HG03097 (cell line): Measurements from ENCODE around the gene C1orf167.
A peak's percentile ranks its signal among the peaks of the same experiment; 100 is the strongest.

Experiments used
- ATAC-seq: cut with Tn5 transposase; IDR thresholded peaks from one replicate; pipeline ENCODE4 v1.9.1; 2021; ENCODE audit not compliant: unreplicated experiment, low FRiP score

C1orf167 gene

GRCh38 chr1:11831945-11832725, 70.1 kb downstream of the C1orf167 start:
- no peak for ATAC-seq

GRCh38 chr1:11833497-11833896, 71.5 kb downstream of the C1orf167 start:
- no peak for ATAC-seq

GRCh38 chr1:11833900-11834299, 71.9 kb downstream of the C1orf167 start:
- ATAC-seq: no peak

GRCh38 chr1:11835441-11836225, 73.6 kb downstream of the C1orf167 start:
- no peak for ATAC-seq

- ATAC-seq: no peak
Measured at GRCh38 chr1:11836955-11837766, 75.2 kb downstream of the C1orf167 start.

- no peak for ATAC-seq
Measured at GRCh38 chr1:11837767-11838348, 75.9 kb downstream of the C1orf167 start.

GRCh38 chr1:11838349-11839272, 76.6 kb downstream of the C1orf167 start:
- peak; percentile 60 for ATAC-seq
